Panc1 (cell line): ENCODE data around the gene REN. TPM values are rescaled to one million over a fixed set of nuclear protein-coding genes. Genes with fewer than 3 reads are reported as not detected.

Experiments
- ATAC-seq: fragments of 200-7000 bp; cut with Tn5 transposase; 2 replicates; pipeline ENCODE4 v1.9.1; 2020; ENCODE audit warnings: mild to moderate bottlenecking, moderate library complexity
- BruUV-seq: library from RNA; stranded (reverse); fragments of 400-500 nt; replicated peaks from 2 replicates; lab custom pipeline; 2021; lab: Mats Ljungman, UMichigan
- CTCF ChIA-PET: fragments of 300-600 bp; sonication (Branson Sonifier 250); formaldehyde crosslinking; loops from one replicate; lab custom pipeline; 2022; ENCODE audit warnings: antibody characterized with exemption; lab: Charles Lee
- POLR2A ChIA-PET: fragments of 300-600 bp; sonication (Branson Sonifier 250); formaldehyde crosslinking; loops from one replicate; lab custom pipeline; 2022; ENCODE audit warnings: antibody characterized with exemption; lab: Charles Lee
- DNase-seq: peaks from one replicate; pipeline ENCODE4 v3.0.0-alpha.2; 2010; ENCODE audit warnings: low read depth, low spot score
- H3K27ac ChIP-seq: 2 replicates; pipeline ENCODE4 v1.5.1; 2011; ENCODE audit warnings: mild to moderate bottlenecking, low read length, inconsistent platforms
- H3K27me3 ChIP-seq: fragments of 200-500 bp; sonication (Bioruptor generic); 2 replicates; pipeline ENCODE4 v1.6.0; 2014; ENCODE audit warnings: low read length, inconsistent platforms; ENCODE audit not compliant: control insufficient read depth, insufficient read depth
- H3K36me3 ChIP-seq: fragments of 200-500 bp; sonication (Bioruptor generic); 2 replicates; pipeline ENCODE4 v1.5.1; 2014; ENCODE audit warnings: inconsistent platforms, mild to moderate bottlenecking, low read length, moderate library complexity; ENCODE audit not compliant: control insufficient read depth, insufficient read depth
- H3K4me1 ChIP-seq: 2 replicates; pipeline ENCODE4 v1.5.1; 2011; ENCODE audit warnings: inconsistent platforms, mild to moderate bottlenecking, low read length, moderate library complexity; ENCODE audit not compliant: control insufficient read depth, insufficient read depth
- H3K4me3 ChIP-seq, 2 experiments: 2 replicates each; pipeline ENCODE4 v1.5.1; 2011 to 2012; ENCODE audit warnings: low read depth in 2 of 2, low read length in 2 of 2, mild to moderate bottlenecking in 2 of 2, inconsistent platforms in 1 of 2, moderate library complexity in 1 of 2
- H3K9me3 ChIP-seq: fragments of 200-500 bp; sonication (Bioruptor generic); 2 replicates; pipeline ENCODE4 v1.5.1; 2014; ENCODE audit warnings: low read depth, mild to moderate bottlenecking, inconsistent platforms, low read length, moderate library complexity; ENCODE audit not compliant: control insufficient read depth, insufficient read depth
- POLR2AphosphoS5 ChIP-seq: IDR thresholded peaks from 2 replicates; pipeline ENCODE4 v1.6.1; 2012; ENCODE audit warnings: mild to moderate bottlenecking, low read depth, low read length, moderate library complexity
- SIN3A ChIP-seq: IDR thresholded peaks from 2 replicates; pipeline ENCODE4 v1.6.1; 2012; ENCODE audit warnings: low read depth, mild to moderate bottlenecking, low read length, moderate library complexity, borderline replicate concordance; ENCODE audit not compliant: insufficient read depth
- TCF7L2 ChIP-seq: IDR thresholded peaks from 2 replicates; pipeline ENCODE4 v1.6.1; 2011; ENCODE audit warnings: mild to moderate bottlenecking, low read depth, low read length, inconsistent platforms
- in situ Hi-C: cut with HindIII; loops from 2 replicates; pipeline ENCODE4 v1.10.0; 2016; ENCODE audit warnings: low sequenced_read_pairs, low pct_unique_long_range_greater_than_20kb
- intact Hi-C: fragments of 100-400 bp; cut with micrococcal nuclease; formaldehyde crosslinking; loops from one replicate; pipeline ENCODE4 v1.10.0; 2022; ENCODE audit not compliant: unreplicated experiment
- total RNA-seq: library from RNA; stranded (reverse); gene quantifications from one replicate; pipeline ENCODE4 v1.2.1, GENCODE V29; 2021; ENCODE audit not compliant: unreplicated experiment
- TF ChIP-seq, protein P1 (sequence below): fragments of 450-650 bp; IDR thresholded peaks from 2 replicates; pipeline ENCODE4 v1.5.1; 2017; ENCODE audit warnings: mild to moderate bottlenecking
- TF ChIP-seq, protein P2 (sequence below), 2 experiments: IDR thresholded peaks; 2 replicates each; pipeline ENCODE4 v1.6.1; 2011 to 2012; ENCODE audit warnings: low read depth in 2 of 2, control low read depth in 1 of 2, low read length in 1 of 2, mild to moderate bottlenecking in 1 of 2, moderate library complexity in 1 of 2; ENCODE audit not compliant: insufficient read depth in 1 of 2

REN gene
- total RNA-seq, 1 experiment from 2014 or later, result not detected

DNA sequence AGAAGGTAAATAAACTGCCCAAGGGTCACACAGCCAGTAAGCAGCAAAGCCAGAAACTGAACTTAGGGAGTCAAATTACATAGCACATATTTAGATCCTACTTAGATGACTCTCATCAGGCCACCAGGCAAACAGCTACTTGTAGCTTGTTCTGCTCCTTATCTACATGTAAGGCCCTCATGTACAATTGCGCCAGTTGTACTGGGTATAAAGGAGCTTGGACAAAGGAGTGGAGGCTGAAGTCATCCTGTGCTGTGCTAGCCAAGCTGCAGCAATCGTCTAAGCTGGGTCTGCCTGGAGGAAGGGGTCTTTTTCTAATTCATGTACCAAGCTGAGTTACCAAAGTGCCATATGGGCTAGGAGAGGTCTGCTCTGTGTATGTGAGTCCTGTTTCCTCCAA, 27.0 kb downstream of the REN start:
- no peak overlapping the region for H3K4me3 ChIP-seq
- no peaks in the 10 kb centered on the region for H3K36me3 ChIP-seq
- no peaks in the 10 kb centered on the region for H3K4me1 ChIP-seq
- in situ Hi-C loops, result loop anchor here (25.0 kb wide), 1 partner anchor 277 kb away; the partner anchor contains the start of gene SNRPE
- ChIA-PET POLR2A (interaction anchor here (0.5 kb wide), 1 partner anchor 270 kb away, joined by 3 read pairs; no protein-coding TSS in a partner anchor), CTCF (no interaction called here)
- no peak for DNase-seq
- no peaks in the 10 kb centered on the region for H3K27me3 ChIP-seq
- ATAC-seq, result no peak
- no peaks in the 10 kb centered on the region for H3K9me3 ChIP-seq
- TF ChIP-seq, protein P1, sequence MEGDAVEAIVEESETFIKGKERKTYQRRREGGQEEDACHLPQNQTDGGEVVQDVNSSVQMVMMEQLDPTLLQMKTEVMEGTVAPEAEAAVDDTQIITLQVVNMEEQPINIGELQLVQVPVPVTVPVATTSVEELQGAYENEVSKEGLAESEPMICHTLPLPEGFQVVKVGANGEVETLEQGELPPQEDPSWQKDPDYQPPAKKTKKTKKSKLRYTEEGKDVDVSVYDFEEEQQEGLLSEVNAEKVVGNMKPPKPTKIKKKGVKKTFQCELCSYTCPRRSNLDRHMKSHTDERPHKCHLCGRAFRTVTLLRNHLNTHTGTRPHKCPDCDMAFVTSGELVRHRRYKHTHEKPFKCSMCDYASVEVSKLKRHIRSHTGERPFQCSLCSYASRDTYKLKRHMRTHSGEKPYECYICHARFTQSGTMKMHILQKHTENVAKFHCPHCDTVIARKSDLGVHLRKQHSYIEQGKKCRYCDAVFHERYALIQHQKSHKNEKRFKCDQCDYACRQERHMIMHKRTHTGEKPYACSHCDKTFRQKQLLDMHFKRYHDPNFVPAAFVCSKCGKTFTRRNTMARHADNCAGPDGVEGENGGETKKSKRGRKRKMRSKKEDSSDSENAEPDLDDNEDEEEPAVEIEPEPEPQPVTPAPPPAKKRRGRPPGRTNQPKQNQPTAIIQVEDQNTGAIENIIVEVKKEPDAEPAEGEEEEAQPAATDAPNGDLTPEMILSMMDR, result no peak
- no peak for TF ChIP-seq POLR2AphosphoS5
- TF ChIP-seq, protein P2, sequence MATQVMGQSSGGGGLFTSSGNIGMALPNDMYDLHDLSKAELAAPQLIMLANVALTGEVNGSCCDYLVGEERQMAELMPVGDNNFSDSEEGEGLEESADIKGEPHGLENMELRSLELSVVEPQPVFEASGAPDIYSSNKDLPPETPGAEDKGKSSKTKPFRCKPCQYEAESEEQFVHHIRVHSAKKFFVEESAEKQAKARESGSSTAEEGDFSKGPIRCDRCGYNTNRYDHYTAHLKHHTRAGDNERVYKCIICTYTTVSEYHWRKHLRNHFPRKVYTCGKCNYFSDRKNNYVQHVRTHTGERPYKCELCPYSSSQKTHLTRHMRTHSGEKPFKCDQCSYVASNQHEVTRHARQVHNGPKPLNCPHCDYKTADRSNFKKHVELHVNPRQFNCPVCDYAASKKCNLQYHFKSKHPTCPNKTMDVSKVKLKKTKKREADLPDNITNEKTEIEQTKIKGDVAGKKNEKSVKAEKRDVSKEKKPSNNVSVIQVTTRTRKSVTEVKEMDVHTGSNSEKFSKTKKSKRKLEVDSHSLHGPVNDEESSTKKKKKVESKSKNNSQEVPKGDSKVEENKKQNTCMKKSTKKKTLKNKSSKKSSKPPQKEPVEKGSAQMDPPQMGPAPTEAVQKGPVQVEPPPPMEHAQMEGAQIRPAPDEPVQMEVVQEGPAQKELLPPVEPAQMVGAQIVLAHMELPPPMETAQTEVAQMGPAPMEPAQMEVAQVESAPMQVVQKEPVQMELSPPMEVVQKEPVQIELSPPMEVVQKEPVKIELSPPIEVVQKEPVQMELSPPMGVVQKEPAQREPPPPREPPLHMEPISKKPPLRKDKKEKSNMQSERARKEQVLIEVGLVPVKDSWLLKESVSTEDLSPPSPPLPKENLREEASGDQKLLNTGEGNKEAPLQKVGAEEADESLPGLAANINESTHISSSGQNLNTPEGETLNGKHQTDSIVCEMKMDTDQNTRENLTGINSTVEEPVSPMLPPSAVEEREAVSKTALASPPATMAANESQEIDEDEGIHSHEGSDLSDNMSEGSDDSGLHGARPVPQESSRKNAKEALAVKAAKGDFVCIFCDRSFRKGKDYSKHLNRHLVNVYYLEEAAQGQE (IDR thresholded peaks at IDR 0.05; ENCODE audit: insufficient read depth in 1 of 2, low read depth in 2 of 2, low read length in 1 of 2), result no peak
- TF ChIP-seq TCF7L2, result no peak
- no peak for TF ChIP-seq SIN3A
- intact Hi-C loops, result no loop called here
- BruUV-seq, result no TSS peak
- no peak overlapping the region for H3K27ac ChIP-seq

DNA sequence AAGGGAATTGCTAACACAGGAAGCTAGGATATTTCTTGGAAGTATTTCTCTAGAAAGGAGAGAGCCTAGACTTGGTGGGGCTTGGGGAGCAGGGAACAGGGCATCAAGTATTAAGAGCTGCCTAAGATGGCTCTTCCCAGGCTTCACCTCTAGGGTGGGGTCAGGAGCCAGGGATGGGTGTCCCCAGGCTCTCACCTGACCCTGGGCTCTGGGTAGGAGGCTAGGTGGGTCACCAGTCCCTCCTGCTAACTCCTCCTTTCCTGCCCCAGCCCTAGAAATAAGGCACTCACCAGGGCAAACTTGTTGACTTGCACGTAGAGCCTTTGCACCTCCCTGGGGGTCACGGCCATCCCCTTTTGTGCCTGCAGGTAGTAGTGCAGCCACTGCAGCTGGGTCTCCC, 29.3 kb downstream of the REN start:
- TF ChIP-seq SIN3A (no peak), POLR2AphosphoS5 (no peak), TCF7L2 (no peak)
- TF ChIP-seq, protein P2 (IDR thresholded peaks at IDR 0.05; ENCODE audit: insufficient read depth in 1 of 2, low read depth in 2 of 2, low read length in 1 of 2), result no peak
- TF ChIP-seq, protein P1, result no peak
- ChIA-PET CTCF (no interaction called here), POLR2A (no interaction called here)
- Histone ChIP-seq H3K36me3 (no peaks in the 10 kb centered on the region), H3K4me1 (no peaks in the 10 kb centered on the region), H3K9me3 (no peaks in the 10 kb centered on the region), H3K27ac (no peak overlapping the region), H3K4me3 (no peak overlapping the region), H3K27me3 (no peaks in the 10 kb centered on the region)
- ATAC-seq (no peak), DNase-seq (no peak)
- intact Hi-C loops, result no loop called here
- in situ Hi-C loops, result loop anchor here (25.0 kb wide), 1 partner anchor 275 kb away; the partner anchor contains the start of gene SNRPE
- no TSS peak for BruUV-seq
